Measurements from ENCODE around the gene ZRANB1. TPM values are rescaled to one million over a fixed set of nuclear protein-coding genes. Genes with fewer than 3 reads are reported as not detected.

Gene ZRANB1
- total and polyA plus RNA-seq, 2 experiments from 2014 or later: 4.2 to 26.7 TPM

DNA sequence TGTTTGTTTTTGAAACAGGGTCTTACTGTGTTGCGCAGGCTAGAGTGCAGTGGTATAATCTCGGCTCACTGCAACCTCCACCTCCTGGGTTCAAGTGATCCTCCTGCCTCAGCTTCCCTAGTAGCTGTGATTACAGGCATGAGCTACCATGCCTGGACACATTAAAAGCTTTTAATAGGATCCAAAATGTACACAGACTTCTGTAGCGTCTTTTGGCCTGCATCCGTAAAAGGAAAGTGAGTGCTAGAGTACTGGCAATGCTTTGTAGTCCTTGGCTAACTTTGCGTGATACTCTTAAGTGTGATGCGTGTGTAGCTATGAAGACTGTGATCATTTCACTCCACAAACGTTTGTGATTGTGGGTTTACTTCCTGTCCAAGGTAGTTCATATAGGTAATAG is 13.3 kb downstream of the ZRANB1 start:
- Mint-ChIP-seq H3K36me3 (ENCODE audit: low read depth) (no peaks in the 10 kb centered on the region), H3K27ac (no peak overlapping the region), H3K9me3 (no peaks in the 10 kb centered on the region), H3K27me3 (ENCODE audit: insufficient read depth, low read depth, poor library complexity) (no peaks in the 10 kb centered on the region), H3K4me1 (peaks cover 37% of the 10 kb centered on the region), H3K4me3 (no peak overlapping the region)
- Histone ChIP-seq H3K36me3 (ENCODE audit: insufficient read depth) (no peaks in the 10 kb centered on the region), H3K27ac (ENCODE audit: low read depth) (no peak overlapping the region), H3K79me2 (replicated peaks; ENCODE audit: insufficient read depth) (peaks cover 100% of the 10 kb centered on the region), H3K9me2 (ENCODE audit: insufficient read depth) (0 out of 2 replicates have a peak, but pooled peaks cover 3% of the 10 kb centered on the region), H3K27me3 (ENCODE audit: insufficient read depth) (no peaks in the 10 kb centered on the region), H3K4me1 (ENCODE audit: insufficient read depth) (peaks cover 15% of the 10 kb centered on the region), H3F3A (replicated peaks; ENCODE audit: low read depth) (0 out of 2 replicates have a peak, but pooled peaks cover 2% of the 10 kb centered on the region), H2AFZ (no peak overlapping the region), H4K20me1 (replicated peaks; ENCODE audit: insufficient read depth) (peaks cover 55% of the 10 kb centered on the region), H3K4me3 (no peak overlapping the region), H3K4me2 (no peak overlapping the region)
- ATAC-seq (no peak), DNase-seq (ENCODE audit: low spot score) (no peak)
- TF ChIP-seq NANOG (IDR thresholded peaks at IDR 0.05; ENCODE audit: borderline replicate concordance) (no peak), ZNF114 (CRISPR knock-in tag; IDR thresholded peaks at IDR 0.05) (no peak), POLR2AphosphoS5 (IDR thresholded peaks at IDR 0.05; ENCODE audit: low read depth) (no peak), EZH2 (IDR thresholded peaks at IDR 0.05; ENCODE audit: low read depth, unreplicated experiment) (no peak), EZH2phosphoT487 (IDR thresholded peaks at IDR 0.05; ENCODE audit: unreplicated experiment) (no peak)
- TF ChIP-seq, protein P1, sequence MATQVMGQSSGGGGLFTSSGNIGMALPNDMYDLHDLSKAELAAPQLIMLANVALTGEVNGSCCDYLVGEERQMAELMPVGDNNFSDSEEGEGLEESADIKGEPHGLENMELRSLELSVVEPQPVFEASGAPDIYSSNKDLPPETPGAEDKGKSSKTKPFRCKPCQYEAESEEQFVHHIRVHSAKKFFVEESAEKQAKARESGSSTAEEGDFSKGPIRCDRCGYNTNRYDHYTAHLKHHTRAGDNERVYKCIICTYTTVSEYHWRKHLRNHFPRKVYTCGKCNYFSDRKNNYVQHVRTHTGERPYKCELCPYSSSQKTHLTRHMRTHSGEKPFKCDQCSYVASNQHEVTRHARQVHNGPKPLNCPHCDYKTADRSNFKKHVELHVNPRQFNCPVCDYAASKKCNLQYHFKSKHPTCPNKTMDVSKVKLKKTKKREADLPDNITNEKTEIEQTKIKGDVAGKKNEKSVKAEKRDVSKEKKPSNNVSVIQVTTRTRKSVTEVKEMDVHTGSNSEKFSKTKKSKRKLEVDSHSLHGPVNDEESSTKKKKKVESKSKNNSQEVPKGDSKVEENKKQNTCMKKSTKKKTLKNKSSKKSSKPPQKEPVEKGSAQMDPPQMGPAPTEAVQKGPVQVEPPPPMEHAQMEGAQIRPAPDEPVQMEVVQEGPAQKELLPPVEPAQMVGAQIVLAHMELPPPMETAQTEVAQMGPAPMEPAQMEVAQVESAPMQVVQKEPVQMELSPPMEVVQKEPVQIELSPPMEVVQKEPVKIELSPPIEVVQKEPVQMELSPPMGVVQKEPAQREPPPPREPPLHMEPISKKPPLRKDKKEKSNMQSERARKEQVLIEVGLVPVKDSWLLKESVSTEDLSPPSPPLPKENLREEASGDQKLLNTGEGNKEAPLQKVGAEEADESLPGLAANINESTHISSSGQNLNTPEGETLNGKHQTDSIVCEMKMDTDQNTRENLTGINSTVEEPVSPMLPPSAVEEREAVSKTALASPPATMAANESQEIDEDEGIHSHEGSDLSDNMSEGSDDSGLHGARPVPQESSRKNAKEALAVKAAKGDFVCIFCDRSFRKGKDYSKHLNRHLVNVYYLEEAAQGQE (IDR thresholded peaks at IDR 0.05; ENCODE audit: unreplicated experiment): no peak
- TF ChIP-seq, protein P2, sequence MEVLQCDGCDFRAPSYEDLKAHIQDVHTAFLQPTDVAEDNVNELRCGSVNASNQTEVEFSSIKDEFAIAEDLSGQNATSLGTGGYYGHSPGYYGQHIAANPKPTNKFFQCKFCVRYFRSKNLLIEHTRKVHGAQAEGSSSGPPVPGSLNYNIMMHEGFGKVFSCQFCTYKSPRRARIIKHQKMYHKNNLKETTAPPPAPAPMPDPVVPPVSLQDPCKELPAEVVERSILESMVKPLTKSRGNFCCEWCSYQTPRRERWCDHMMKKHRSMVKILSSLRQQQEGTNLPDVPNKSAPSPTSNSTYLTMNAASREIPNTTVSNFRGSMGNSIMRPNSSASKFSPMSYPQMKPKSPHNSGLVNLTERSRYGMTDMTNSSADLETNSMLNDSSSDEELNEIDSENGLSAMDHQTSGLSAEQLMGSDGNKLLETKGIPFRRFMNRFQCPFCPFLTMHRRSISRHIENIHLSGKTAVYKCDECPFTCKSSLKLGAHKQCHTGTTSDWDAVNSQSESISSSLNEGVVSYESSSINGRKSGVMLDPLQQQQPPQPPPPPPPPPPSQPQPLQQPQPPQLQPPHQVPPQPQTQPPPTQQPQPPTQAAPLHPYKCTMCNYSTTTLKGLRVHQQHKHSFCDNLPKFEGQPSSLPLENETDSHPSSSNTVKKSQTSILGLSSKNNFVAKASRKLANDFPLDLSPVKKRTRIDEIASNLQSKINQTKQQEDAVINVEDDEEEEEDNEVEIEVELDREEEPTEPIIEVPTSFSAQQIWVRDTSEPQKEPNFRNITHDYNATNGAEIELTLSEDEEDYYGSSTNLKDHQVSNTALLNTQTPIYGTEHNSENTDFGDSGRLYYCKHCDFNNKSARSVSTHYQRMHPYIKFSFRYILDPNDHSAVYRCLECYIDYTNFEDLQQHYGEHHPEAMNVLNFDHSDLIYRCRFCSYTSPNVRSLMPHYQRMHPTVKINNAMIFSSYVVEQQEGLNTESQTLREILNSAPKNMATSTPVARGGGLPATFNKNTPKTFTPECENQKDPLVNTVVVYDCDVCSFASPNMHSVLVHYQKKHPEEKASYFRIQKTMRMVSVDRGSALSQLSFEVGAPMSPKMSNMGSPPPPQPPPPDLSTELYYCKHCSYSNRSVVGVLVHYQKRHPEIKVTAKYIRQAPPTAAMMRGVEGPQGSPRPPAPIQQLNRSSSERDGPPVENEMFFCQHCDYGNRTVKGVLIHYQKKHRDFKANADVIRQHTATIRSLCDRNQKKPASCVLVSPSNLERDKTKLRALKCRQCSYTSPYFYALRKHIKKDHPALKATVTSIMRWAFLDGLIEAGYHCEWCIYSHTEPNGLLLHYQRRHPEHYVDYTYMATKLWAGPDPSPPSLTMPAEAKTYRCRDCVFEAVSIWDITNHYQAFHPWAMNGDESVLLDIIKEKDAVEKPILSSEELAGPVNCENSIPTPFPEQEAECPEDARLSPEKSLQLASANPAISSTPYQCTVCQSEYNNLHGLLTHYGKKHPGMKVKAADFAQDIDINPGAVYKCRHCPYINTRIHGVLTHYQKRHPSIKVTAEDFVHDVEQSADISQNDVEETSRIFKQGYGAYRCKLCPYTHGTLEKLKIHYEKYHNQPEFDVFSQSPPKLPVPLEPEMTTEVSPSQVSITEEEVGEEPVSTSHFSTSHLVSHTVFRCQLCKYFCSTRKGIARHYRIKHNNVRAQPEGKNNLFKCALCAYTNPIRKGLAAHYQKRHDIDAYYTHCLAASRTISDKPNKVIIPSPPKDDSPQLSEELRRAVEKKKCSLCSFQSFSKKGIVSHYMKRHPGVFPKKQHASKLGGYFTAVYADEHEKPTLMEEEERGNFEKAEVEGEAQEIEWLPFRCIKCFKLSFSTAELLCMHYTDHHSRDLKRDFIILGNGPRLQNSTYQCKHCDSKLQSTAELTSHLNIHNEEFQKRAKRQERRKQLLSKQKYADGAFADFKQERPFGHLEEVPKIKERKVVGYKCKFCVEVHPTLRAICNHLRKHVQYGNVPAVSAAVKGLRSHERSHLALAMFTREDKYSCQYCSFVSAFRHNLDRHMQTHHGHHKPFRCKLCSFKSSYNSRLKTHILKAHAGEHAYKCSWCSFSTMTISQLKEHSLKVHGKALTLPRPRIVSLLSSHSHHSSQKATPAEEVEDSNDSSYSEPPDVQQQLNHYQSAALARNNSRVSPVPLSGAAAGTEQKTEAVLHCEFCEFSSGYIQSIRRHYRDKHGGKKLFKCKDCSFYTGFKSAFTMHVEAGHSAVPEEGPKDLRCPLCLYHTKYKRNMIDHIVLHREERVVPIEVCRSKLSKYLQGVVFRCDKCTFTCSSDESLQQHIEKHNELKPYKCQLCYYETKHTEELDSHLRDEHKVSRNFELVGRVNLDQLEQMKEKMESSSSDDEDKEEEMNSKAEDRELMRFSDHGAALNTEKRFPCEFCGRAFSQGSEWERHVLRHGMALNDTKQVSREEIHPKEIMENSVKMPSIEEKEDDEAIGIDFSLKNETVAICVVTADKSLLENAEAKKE (CRISPR knock-in tag; IDR thresholded peaks at IDR 0.05): no peak
